GM19395 (cell line): ENCODE results near the gene NPLOC4.

Experiments used
- ATAC-seq: cut with Tn5 transposase; IDR thresholded peaks from one replicate; pipeline ENCODE4 v1.9.1; 2021; ENCODE audit warnings: mild to moderate bottlenecking, moderate library complexity; ENCODE audit not compliant: unreplicated experiment

The NPLOC4 gene

GRCh38 chr17:81664051-81664470, 27.1 kb upstream of the NPLOC4 start:
- ATAC-seq, result no peak

GRCh38 chr17:81662002-81662401, 25.1 kb upstream of the NPLOC4 start:
- no peak for ATAC-seq

GRCh38 chr17:81660441-81660840, 23.5 kb upstream of the NPLOC4 start:
- ATAC-seq, result no peak

- no peak for ATAC-seq
Observed at GRCh38 chr17:81659038-81659437, 22.1 kb upstream of the NPLOC4 start.

- no peak for ATAC-seq
Observed at GRCh38 chr17:81656835-81657234, 19.9 kb upstream of the NPLOC4 start.

GRCh38 chr17:81656118-81656743, 19.3 kb upstream of the NPLOC4 start, which contains the start of gene PDE6G:
Gene PDE6G, minus strand, starts transcription at chr17:81656542. Its CDS starts 3,237 bp downstream, at chr17:81653305.
- no peak for ATAC-seq

- ATAC-seq, result no peak
Observed at GRCh38 chr17:81655378-81656117, 18.6 kb upstream of the NPLOC4 start.

GRCh38 chr17:81652906-81653771, 16.2 kb upstream of the NPLOC4 start:
- no peak for ATAC-seq

- no peak for ATAC-seq
Observed at GRCh38 chr17:81651692-81652091, 14.8 kb upstream of the NPLOC4 start.

- ATAC-seq, result no peak
Observed at GRCh38 chr17:81650951-81651350, 14.0 kb upstream of the NPLOC4 start.

- ATAC-seq, result no peak
Observed at GRCh38 chr17:81648707-81649085, 11.8 kb upstream of the NPLOC4 start.

GRCh38 chr17:81648013-81648706, 11.2 kb upstream of the NPLOC4 start:
- ATAC-seq, result no peak

- ATAC-seq, result no peak
Observed at GRCh38 chr17:81647640-81648012, 10.7 kb upstream of the NPLOC4 start.

- no peak for ATAC-seq
Observed at GRCh38 chr17:81646869-81647600, 10.1 kb upstream of the NPLOC4 start.

- ATAC-seq, result no peak
Observed at GRCh38 chr17:81644976-81645952, 8.4 kb upstream of the NPLOC4 start.

GRCh38 chr17:81644496-81644895, 7.6 kb upstream of the NPLOC4 start:
- ATAC-seq, result no peak

GRCh38 chr17:81641825-81642489, 5.0 kb upstream of the NPLOC4 start:
- no peak for ATAC-seq

GRCh38 chr17:81640011-81640410, 3.1 kb upstream of the NPLOC4 start:
- no peak for ATAC-seq

- ATAC-seq, result no peak
Observed at GRCh38 chr17:81638683-81639082, 1.8 kb upstream of the NPLOC4 start.
